Measurements from ENCODE around the gene SYT1.

DNA sequence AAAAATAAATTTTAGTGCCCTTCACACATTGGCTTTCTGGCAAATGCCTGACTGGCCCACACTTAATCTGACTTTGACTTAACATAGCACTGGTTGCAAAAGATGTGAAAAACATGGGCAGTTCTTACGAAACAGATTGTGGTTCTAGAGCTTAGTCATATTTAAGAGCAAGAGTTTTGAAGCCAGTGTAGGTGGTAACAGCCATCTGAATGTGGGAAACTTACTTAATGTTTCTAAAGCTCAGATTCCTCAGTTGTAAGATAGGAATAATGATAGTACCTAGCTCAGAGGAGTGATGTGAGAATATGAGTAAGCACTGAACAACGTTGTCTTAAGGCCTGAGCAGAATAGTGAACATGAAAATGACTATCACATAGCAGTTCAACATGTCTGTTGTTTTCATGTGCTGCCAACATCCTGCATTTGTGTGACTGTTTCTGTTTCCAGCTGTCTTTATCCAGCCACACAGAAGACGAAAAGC is 262.7 kb downstream of the SYT1 start:
- no peak for TF ChIP-seq GATA2 (IDR thresholded peaks at IDR 0.05; ENCODE audit: low read depth, low read length)
- TF ChIP-seq GATA3 (IDR thresholded peaks at IDR 0.05; ENCODE audit: low read depth, low read length) = no peak
